GM12865 (cell line): ENCODE results near the gene CAMK1G.

ENCODE experiments used
- DNase-seq: peaks from one replicate; pipeline ENCODE4 v3.0.0; 2010; ENCODE audit warnings: low read depth
- H3K4me3 ChIP-seq: 2 replicates; pipeline ENCODE4 v1.5.1; 2011; ENCODE audit warnings: mild to moderate bottlenecking, low read depth, low read length, control low read depth
- TF ChIP-seq, protein P1 (sequence below): IDR thresholded peaks from 2 replicates; pipeline ENCODE4 v1.5.1; 2011; ENCODE audit warnings: low read length, control low read depth, low read depth, inconsistent platforms; ENCODE audit not compliant: insufficient read depth; ENCODE audit errors: missing control alignments

The CAMK1G gene

GRCh38 chr1:209611771-209612570, 28.5 kb downstream of the CAMK1G start:
- H3K4me3 ChIP-seq: no peak overlapping the region
- DNase-seq: peak; percentile 31
- TF ChIP-seq, protein P1, sequence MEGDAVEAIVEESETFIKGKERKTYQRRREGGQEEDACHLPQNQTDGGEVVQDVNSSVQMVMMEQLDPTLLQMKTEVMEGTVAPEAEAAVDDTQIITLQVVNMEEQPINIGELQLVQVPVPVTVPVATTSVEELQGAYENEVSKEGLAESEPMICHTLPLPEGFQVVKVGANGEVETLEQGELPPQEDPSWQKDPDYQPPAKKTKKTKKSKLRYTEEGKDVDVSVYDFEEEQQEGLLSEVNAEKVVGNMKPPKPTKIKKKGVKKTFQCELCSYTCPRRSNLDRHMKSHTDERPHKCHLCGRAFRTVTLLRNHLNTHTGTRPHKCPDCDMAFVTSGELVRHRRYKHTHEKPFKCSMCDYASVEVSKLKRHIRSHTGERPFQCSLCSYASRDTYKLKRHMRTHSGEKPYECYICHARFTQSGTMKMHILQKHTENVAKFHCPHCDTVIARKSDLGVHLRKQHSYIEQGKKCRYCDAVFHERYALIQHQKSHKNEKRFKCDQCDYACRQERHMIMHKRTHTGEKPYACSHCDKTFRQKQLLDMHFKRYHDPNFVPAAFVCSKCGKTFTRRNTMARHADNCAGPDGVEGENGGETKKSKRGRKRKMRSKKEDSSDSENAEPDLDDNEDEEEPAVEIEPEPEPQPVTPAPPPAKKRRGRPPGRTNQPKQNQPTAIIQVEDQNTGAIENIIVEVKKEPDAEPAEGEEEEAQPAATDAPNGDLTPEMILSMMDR: peak; percentile 16

DNA sequence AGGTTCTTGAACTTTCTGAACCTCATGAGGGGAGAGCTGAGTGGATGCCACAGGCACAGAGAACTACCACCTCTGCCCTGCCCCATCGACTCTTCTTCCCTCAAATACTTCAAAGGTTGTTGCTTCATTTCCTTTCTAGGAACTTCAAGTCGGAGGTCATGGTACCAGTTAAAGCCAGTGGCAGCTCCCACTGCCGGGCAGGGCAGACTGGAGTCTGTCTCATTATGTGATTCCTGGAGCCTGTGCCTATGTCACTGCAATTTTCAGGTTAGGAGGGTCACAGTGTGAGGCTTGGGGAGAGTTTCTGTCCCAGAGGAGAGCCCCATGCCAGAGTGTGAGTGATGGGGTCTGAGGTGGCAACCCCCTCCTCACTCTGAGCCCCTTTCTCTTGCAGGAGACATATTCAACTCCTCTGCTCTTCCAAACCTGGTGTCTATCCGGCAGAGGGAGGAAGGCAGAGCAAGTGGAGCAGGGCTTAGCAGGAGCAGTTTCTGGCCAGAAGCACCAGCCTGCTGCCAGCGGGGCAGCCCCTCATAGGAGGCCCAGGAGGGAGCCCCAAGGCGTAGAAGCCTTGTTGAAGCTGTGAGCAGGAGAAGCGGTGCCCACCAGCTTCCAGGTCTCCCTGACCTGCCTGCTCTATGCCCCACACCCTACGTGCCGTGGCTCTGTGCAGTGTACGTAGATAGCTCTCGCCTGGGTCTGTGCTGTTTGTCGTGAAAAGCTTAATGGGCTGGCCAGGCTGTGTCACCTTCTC, 29.3 kb downstream of the CAMK1G start:
- TF ChIP-seq, protein P1: no peak
- H3K4me3 ChIP-seq: no peak overlapping the region
- no peak for DNase-seq

GRCh38 chr1:209613400-209614150, 30.1 kb downstream of the CAMK1G start:
- no peak overlapping the region for H3K4me3 ChIP-seq
- TF ChIP-seq, protein P1: no peak
- DNase-seq: no peak

GRCh38 chr1:209614151-209614420, 30.6 kb downstream of the CAMK1G start:
- no peak for DNase-seq
- TF ChIP-seq, protein P1: no peak
- H3K4me3 ChIP-seq: no peak overlapping the region

GRCh38 chr1:209614906-209615305, 31.4 kb downstream of the CAMK1G start:
- TF ChIP-seq, protein P1: no peak
- no peak for DNase-seq
- H3K4me3 ChIP-seq: no peak overlapping the region

DNA sequence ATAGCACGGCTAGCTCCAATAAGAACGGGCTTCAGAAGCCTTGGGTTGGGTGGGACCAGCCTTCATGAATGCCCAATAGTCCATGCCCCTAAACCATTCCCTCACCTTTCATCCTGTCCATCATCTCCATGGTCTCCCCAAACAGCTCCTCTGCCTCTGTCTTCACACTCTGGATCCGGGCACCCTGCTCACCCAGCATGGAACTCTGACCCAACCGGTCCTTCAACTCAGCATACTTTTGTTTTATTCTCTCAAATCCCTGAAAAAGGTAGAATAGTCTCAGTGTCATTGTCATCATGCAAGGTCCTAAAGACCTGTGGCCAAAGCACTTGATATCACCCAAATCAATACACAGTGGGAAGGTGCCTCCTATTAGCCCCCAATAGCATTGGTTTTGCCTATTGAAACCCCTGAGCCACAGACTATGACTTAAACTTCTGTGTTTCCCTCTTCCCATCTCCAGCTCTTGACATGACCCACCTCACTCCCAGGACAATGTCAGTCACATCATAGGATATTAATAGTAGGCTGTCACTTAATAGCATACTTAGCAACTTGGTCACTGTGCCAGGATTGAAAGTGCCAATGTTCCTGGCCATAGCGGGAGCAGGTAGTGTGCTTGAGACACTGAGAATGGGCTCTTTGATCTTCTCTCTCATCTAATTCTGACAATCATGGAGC, 33.0 kb downstream of the CAMK1G start:
- no peak for DNase-seq
- TF ChIP-seq, protein P1: no peak
- H3K4me3 ChIP-seq: no peak overlapping the region
